NCI-H1694 (cell line): ENCODE measurements around the gene CRELD2.
A peak's percentile ranks its signal among the peaks of the same experiment; 100 is the strongest.

Experiments
- DNase-seq: peaks from one replicate; lab custom pipeline; 2025; lab: John Stamatoyannopoulos, UW

Gene CRELD2

DNA sequence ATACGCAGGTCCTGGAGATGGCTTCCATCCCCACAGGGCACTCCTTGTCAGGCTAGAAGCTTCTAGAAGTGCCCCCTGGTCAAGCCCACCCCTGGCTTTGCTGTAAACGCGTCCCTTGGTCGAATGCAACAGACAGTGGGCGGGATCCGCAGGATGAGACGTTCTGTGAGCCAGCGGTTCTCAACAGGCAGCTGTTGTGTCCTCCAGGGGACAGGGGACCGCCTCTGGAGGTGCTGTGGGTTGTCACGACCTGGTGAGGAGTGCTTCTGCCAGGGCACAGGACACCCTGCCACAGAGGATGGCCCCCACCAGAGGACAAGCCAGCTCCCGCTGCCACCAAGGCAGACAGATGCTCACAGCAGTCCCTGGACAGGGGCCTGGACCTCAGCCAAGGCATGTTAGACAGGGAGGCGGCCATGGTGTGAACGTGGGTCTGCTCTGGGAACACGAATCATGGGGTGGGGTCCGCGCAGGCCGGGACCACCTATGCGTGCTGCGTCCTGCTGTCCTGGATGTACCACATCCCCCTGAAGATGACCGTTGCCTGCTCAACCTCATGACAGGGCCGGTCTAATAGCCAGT lies 11.7 kb downstream of the CRELD2 start:
- no peak for DNase-seq

- peak; percentile 41 for DNase-seq
Observed at GRCh38 chr22:49930596-49931412, 12.4 kb downstream of the CRELD2 start.

DNA sequence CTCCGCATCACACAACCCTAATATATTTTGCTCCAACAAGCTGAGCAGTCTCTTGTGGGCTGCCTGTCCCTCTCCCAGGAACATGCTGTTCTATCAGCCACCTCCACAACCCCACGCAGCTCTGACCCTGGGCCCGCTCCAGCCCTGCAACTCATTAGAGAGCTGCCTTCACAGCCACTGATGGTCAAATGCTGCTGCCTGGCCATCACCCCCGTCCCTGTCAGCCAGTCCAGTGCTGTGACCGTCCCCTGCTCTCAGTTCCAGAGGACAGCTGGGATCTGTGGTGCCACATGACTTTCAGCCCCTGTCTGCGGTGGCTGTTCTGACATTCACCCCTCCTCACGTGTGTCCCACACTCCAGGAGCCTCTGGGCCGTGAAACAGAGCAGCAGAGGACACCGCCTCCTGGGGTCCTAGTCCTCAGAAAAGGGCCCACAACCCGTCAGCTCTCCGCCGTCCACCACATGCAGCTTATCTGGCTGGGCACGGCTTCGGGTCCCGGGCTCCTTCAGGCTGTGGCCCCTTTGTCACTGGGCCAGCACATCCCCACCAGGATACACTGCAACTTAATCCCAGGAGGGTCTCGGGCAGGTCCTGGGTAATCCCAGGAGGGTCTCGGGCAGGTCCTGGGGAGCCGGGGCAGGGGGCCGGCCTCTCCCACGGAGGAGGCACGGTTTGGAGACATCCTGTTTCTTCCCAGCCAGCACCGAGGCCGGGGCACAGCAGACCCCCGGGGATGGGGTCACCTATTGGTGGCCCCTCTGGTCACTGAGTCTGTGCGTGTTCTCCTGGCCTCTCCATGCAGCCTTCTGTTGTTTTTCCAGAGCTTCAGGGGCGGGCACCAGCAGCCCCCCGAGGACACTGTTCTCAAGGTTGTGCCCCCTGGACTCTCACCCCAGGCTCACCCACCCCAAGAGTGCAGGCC lies 15.1 kb downstream of the CRELD2 start:
- no peak for DNase-seq

GRCh38 chr22:49934160-49934890 lies 15.9 kb downstream of the CRELD2 start:
- peak; percentile 17 for DNase-seq

GRCh38 chr22:49934891-49935557 lies 16.6 kb downstream of the CRELD2 start:
- DNase-seq: peak; percentile 49

GRCh38 chr22:49935561-49935960 lies 17.1 kb downstream of the CRELD2 start:
- peak; percentile 43 for DNase-seq

DNA sequence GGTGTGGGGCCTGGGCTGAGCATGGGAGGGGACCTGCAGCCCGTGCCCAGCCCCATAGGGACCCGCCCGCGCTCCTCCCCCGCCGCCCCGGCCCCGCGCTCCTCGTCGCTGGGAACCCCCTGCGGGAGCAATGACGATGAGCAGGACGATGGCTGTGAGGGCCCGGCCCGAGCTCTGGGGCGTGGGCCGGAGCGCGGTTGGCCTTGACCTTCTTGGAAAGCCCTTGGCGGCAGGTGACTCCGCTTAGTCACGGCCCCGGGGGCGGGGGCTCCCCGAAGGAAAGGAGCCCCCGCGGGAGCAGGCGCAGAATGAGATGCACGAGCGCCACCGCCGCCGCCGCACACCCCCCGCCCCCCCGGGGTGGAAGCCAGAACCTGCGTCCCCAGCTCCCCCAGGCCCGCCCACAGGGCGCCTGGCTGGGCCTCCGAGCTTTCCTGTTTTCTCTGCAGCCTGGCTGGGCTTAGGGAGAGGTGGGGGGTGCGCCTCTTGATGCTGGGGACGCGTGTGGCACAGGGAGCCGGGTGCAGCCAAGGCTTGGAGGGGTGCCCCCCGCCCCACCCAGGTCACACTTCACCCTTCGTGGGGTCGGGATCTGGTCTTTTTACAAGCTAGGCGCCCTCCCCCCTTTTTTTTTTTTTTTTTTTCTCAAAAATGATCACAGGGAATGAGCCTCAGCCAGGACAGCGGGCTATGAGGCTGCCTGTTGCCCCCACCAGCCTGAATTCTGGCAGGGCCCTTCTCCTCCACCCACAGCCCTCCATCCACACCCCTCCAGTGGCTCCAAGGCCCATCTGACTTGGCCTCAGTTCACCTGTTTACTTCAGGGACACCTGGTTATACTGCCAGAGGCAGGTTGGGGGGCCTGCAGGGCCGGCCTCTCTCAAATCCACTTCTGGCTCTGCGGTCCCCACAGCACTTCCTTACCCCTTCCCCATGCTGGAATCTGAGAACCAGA lies 17.9 kb downstream of the CRELD2 start:
- peak; percentile 81 for DNase-seq

GRCh38 chr22:49936973-49937757 lies 18.7 kb downstream of the CRELD2 start:
- DNase-seq: peak; percentile 66

DNA sequence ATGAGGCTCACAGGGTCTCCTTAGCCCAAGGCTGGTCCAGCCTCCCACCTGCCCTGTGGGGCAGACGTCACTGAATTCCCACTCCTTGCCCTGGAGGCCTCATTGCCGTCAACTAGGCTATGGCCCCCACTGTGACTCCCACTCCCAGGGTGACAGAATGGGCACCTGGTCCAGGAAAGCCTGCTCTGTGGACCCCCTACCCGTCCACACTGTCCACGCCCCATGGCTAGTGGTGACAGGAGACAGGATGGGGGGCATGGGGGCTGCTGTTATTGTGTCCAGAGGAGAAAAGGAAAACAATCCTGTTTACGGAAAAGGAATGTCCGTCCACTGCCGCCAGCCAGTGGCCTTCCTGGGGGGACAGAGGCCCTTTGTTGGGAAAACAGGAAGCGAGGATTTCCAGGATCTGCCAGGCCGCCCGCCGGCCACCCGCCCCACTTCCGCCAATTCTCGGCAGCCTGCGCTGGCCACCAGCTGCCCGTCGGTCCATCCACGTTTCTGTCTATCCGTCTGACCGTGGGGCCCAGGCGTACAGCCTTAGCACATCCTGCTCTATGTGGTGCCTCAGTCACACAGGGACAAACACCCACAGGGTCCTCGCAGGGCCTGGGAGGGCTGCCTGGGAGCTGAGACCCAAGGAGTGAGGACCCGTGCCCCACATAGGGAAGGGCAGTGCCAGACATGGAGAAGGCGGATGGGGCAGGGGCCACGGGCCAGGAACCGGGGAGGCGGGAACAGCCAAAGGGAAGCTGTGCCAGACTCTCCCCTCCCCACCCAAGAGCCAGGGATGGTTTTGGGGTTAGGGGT lies 19.5 kb downstream of the CRELD2 start:
- no peak for DNase-seq

DNA sequence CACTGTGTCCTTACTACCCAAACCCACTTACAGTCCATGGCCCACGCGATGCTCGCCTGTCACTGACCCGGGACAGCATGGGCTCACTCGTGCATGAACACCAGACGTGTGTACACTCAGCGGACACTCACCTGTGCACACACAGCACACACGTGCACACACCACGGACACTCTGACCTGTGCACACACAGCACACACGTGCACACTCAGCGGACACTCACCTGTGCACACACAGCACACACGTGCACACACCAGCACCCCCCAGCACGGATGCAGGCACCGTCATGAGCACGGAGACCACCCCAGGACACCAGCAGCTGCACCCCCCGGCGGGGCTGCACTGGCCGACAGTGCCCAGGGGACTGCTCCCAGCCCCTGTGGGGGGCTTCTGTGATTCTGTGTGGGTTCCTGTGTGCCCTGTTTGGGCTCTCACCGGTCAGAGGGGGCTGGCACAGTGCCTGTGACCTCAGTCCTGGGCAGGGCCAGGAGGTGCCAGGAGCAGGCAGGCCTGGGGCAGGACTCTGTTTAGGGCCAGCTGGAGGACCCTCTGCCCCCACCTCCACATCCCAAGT lies 20.2 kb downstream of the CRELD2 start:
- DNase-seq: no peak

DNA sequence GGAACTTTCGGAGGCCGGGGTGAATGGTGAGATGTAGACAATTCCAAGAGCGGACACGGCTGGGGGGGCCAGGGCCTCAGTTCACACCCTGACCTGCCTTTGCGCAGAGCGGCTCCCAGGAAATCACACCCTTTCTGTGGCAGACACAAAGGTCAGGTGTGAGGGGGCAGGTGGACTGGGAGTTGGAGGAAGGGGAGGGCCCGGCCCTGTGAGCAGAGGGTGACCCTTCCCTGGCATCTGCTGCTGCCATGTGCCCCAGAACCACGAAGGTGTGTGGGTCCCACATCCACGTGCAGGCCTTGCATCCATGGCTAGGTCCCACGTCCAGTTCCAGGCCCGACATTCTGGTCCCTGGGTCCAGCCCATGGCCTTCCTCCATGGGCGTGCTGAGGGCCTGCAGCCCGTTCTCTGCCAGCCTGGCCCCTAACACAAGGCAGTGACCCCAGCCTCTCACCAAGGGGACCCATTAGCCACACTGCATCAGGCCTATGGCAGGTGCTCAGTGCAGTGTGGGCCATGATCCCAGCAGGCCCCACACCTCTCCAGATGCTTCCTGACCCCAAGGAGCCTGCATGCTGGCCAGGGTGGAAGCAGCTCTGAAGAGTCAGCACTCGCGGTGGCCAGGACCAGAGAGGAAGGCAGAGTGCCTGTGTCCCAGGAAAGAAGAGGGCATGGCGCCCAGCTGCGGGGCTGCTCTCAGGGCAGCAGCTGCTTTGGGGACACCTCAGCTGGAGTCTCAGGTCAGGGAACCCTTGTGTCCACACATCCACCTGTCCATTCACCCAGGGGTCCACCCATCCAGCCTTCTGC lies 23.3 kb downstream of the CRELD2 start:
- DNase-seq: no peak

- DNase-seq: no peak
Observed at GRCh38 chr22:49942565-49943404, 24.4 kb downstream of the CRELD2 start.

GRCh38 chr22:49943405-49943765 lies 25.0 kb downstream of the CRELD2 start:
- DNase-seq: no peak

GRCh38 chr22:49943771-49944398 lies 25.5 kb downstream of the CRELD2 start:
- no peak for DNase-seq

DNA sequence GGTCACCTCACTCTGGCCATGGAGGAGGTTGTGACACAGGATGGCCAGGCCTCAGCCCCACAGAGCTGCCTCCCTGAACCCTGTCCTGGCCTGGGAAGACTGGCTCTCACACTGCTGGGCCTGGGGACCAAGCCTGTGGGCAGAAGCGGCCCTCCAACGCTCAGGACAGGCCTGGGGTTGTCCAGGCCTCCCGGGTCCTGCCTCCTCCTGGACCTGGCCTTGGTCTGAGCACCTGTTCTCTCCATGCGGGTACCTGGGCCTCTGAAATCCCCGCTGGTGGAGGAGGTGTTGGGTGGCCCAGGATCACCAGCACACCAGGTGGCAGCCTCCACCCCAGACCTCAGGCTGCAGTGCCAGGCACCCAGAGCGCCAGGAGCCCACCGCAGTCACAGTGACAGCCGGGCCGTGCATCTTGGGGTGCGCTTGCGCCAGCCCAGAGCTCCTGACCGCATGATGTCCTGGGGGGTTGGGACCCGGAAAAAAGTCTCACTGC lies 26.0 kb downstream of the CRELD2 start:
- DNase-seq: no peak
